NCI-H748 treated with DMSO at 0.1 percent for 48 hours (cell line): ENCODE results near the gene CDCA4.

Experiments
- DNase-seq: peaks from one replicate; lab custom pipeline; 2025; lab: John Stamatoyannopoulos, UW

CDCA4 gene

GRCh38 chr14:105013150-105013785 lies 7.6 kb downstream of the CDCA4 start:
- no peak for DNase-seq

DNA sequence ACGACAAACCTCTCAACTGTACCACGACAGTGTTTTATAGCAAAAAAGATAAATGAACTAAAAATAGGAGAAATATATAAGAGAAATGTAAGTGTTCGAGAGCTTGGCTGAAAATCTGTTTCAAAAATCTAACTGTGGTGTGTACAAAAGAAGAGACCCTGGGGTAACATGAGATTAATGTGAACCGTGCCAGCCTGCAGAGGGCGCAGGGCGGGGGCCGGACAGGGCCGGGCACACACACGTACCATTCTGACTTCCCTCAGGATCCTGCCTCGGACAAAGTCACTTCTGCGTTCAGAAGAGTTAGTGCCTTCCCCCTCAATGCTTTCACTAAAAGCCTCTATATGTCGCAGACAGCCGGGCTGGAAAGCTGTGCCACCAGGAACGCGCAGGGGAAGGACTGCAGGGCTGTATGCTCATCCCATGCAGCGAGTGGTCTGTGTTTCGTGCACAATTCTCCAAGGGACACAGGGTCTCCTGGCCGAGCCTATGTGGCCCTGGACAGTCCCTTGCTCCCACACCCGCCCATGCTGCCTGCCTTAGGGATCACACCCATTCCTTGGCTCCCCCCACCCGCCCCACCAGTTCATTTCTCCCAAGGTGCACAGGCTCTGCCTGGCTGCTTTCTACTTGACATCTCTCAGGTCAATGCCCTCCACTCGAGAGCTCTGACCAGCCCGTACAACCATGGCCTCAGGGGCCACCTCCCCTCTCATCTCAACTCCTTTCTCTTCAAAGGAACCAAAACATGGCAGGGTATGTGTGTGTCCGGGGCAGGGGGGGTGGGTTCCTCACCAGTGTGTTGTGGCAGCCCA lies 8.5 kb downstream of the CDCA4 start:
- no peak for DNase-seq

DNA sequence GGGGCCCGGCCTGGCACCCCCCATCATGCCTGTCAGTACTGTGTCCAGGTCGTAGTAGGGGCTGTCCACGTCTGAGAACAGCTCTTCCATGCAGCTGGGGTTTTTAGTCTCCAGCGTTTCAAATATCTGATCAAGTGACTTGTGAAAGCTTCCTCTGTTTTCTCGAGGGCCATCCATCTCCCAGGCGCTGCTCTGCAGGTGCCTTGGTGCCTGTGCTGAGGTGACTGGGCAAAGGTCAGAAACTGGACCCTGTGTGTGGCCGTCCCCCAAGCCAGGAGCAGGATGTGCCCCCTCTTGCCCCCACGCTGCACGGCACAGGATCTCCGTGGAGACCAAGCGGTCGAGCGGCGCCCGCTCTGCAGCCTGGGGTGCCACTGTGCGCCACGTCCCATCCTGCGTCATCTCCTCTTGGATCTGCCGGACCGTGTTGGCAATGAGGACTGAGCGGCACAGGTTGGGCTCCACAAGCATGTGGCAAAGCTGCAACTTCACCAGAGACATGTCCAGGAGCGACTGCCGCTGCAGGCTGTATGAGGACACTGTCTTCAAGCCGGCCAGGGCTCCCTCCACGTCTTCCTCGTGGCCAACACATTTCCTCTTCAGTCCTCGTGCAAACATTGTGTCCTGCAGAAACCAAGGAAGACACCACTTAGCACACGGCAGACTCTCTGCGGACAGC lies 9.4 kb downstream of the CDCA4 start:
- no peak for DNase-seq

DNA sequence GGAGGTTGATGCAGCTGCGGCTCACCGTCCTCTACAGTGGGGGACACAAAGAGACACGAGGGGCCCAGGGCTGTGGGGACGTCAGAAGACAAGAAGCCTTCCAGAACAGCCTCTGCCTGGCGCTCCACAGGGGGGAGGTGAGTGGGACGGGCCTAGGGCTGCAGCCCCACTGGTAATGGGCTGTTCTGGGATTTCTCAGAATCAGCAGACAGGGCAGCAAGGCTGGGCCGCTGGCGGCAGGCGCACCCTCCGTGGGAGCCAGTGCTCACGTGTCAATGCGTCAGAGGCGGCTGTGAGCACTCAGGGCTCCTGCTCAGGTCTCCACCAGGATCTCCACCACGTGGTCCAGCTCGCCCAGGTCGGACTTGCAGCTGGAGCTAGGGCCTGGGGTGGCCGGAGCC lies 10.0 kb downstream of the CDCA4 start:
- DNase-seq = no peak

DNA sequence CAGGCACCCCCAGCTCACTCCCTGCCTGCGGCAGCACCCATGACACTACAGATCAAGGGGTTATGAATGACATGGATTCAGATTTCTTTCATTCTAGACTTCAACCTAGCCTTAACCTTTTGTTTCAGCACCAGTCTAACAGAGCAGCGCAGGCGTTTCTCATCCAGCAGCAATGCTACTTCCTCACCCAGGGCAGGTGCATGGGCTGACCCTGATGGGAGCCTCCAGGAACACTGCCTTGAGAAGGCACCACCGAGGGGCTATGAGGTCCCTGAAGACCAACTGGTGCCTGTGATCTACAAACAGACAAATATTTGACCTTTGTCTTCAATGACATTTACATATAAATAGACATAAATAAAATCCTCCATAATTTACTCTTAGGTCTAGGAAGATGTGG lies 10.8 kb downstream of the CDCA4 start:
- no peak for DNase-seq

GRCh38 chr14:105007593-105008264 lies 13.2 kb downstream of the CDCA4 start:
- no peak for DNase-seq

DNA sequence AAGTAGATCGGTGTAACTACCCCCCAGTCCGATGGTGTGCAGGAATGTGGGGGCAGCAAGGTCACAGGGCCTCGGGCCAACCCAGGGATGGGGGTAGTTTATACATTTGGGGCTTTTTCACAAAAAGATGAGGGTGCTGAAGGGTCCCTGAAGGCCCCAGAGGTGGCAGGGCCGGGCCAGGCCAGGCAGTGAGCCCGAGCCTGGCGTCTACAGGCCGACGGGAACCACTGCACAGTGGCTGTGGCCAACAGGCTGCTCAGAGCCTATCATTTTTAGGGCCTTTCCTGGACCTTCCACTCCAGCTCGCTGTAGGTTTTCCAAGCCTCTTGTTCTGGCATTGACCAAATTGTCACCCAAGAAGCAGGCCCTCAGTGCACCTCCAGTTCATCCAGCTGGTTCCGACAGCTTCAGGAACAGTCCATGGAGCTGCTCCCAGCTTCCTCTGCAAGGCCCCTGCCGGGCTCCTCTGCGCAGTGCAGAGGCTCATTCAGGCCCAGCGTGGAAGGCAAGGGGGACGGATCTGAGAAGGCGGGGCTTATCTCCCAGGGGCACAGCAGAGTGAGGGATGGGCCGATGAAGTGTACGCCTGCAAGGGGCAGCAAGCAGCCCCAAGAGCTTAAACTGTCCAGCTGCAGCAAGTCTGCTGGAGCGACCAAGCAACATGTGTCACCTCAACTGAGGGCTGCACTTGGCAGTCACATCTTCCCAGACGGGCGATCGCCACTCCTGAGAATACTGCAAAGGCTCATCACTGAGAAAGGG lies 13.9 kb downstream of the CDCA4 start:
- DNase-seq = no peak

GRCh38 chr14:105005929-105006830 lies 14.7 kb downstream of the CDCA4 start:
- no peak for DNase-seq

DNA sequence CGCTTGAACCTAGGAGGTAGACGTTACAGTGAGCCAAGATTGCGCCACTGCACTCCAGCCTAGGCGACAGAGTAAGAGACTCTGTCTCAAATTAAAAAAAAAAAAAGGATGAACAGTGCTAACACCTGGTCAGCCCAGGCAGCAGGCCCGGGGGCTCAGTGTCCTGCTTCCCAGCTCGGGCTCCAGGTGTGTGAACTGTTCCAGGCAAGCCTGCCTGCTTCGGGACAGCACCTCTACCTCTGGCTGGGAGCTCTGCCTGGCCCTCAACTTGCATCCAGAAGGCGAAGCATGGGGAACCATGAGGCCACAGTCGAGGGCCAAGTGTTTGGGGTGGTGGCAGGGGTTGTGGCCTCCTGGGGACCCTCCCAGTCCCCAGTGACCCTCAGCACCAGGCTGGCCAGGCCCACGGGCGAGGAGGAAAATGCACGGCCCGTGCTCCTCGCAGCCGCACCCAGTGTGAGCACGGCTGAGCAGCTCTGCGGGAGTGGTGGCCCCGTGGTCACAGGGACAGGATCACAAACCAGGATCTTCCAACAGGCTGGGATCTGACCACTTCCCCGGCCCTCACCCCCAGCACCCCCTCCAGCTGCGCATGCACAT lies 15.5 kb downstream of the CDCA4 start:
- no peak for DNase-seq

DNA sequence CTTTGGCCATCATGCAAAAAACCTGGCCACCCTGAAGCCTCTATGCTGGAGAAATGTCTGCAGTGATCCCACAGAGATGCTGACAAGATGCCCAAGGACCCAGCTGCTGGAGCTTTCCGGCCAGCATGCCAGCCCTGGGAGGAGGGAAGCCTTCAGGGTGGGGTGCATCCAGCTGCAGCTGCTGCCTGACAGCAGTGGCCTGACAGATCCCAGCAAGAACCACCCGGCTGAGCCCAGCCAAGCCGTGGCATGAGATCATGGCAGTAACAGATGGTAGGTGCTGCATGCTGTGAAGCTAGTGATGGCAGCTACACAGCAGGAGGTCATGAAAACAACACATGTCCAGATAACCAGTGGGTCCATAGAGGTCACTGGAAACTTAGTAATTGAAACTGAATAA lies 21.5 kb downstream of the CDCA4 start:
- DNase-seq = no peak

DNA sequence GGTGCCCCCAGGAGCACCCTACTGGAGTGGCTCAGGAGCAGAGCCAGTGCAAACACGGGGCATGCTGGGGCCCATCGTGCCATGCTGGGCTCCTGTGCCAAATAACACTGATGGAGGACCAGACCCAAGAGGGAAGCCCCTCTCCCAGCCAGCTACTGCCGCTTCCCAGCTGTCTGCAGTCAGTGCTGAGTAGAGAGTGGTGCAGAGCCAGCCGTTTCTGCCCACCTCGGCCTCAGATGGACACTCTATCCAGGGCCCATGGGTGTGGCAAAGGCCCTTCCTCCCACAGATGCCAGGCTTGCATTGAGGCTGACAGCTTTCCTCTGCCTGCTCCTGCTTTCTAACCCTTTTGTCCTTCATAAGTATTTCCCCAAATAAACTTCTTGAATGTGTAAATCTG lies 22.1 kb downstream of the CDCA4 start:
- no peak for DNase-seq

GRCh38 chr14:104996483-104996882 lies 24.4 kb downstream of the CDCA4 start:
- DNase-seq = no peak

DNA sequence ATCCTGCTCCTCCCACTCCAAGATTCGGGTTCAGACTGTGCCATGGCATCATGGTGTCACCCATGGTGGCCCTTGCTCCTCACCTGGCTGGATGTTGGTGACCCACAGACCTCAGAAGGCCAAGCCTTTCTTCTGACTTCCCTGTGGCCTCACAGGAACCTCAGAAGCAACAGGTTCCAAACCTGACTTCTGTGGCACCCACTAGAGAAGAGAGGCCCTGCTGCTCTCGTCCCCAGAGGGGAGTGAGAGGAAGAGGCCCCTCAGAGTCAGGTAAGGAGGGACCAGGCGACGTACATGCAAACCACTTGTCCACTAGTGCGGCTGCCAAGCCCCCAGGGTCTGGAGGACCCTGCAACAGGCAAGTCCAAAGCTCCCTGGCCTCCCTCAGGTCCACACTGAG lies 24.9 kb downstream of the CDCA4 start:
- no peak for DNase-seq

GRCh38 chr14:104994978-104995377 lies 25.9 kb downstream of the CDCA4 start:
- no peak for DNase-seq

- no peak for DNase-seq
Measured at GRCh38 chr14:104993808-104994591, 26.9 kb downstream of the CDCA4 start.

DNA sequence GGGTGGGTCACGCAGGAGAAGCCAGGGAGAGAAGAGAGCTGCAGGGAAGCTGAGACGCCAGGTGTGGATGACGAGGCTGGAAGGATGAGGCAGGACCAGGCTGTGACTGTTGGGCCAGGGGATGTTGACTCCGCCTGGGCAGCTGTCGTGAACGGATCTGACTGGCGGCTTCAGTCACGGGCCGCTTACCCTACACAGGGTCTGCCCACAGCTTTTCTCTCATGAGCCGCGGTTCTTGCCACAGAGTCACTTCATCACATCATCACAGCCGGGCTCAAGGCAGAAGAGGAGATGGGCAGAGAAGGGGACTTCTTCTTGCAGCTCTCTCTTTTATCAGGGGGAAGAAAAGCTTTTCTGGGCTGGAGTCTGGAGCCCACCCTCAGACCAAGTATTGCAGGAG lies 27.6 kb downstream of the CDCA4 start:
- DNase-seq = no peak

DNA sequence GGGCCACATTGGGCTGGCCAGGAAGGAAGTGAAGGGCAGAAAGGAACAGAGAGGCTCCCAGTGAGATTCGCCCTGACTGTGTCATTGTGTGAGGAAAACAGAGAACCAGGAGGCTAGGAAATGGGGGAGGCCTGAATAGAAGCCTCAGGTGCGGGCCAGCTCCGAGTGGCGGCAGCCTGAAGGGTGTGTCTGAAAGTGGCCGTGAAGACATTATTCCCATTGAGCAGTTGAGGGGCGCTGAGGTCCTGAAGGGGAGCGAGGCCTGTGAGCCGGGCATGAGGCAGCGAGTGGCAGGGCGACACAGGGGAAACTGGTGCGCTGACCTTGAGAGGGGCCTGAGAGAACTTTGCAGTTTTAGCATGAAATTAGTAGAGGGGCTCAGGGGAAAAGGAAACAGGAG lies 28.4 kb downstream of the CDCA4 start:
- no peak for DNase-seq

- DNase-seq = no peak
Measured at GRCh38 chr14:104991896-104992230, 29.0 kb downstream of the CDCA4 start.

DNA sequence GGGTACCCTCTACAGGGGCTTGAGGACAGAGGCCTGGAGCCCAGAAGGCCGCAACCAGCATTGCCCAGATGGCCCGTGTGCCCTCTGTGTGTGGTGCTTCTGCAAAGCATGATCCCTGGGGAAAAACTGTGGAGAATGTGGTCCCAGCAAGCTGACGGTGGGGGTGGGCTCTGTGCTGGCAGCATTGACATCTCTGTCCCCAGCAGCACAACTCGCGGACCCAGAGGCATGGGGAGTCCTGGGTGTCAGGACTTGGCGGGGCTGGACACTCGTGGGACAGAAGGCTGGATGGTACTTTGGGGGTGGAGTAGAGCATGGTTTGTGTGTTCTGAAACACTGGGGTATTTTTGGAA lies 31.0 kb downstream of the CDCA4 start:
- no peak for DNase-seq
